Stimulated activated naive CD8-positive, alpha-beta T cell treated with anti-CD3 and anti-CD28 coated beads, Interleukin-15, Interleukin-2, amounts not matched to agents 100 ng/mL and 50 ng/mL, for 24 hours (primary cell): ENCODE measurements around the gene GAREM1.
"Not testable (repeated sequence)": the region's sequence is repeated elsewhere in the genome, so short reads cannot be mapped to it uniquely, and the experiment has no call there.

Source experiments
- H3K27ac Mint-ChIP-seq: one replicate; pipeline ENCODE4 v1.8.0; 2021; ENCODE audit warnings: mild to moderate bottlenecking, mixed read lengths
- H3K27me3 Mint-ChIP-seq: one replicate; pipeline ENCODE4 v1.8.0; 2021; ENCODE audit warnings: mixed read lengths
- H3K36me3 Mint-ChIP-seq: one replicate; pipeline ENCODE4 v1.8.0; 2021; ENCODE audit warnings: low read depth, mixed read lengths
- H3K4me1 Mint-ChIP-seq: one replicate; pipeline ENCODE4 v1.8.0; 2021; ENCODE audit warnings: low read depth, mixed read lengths
- H3K4me3 Mint-ChIP-seq: one replicate; pipeline ENCODE4 v1.8.0; 2021; ENCODE audit warnings: mild to moderate bottlenecking, mixed read lengths
- H3K9me3 Mint-ChIP-seq: one replicate; pipeline ENCODE4 v1.8.0; 2021; ENCODE audit warnings: mixed read lengths

GAREM1 gene

GRCh38 chr18:32249147-32249929 lies 221.3 kb downstream of the GAREM1 start:
- no peaks in the 10 kb centered on the region for H3K36me3 Mint-ChIP-seq
- H3K9me3 Mint-ChIP-seq, result no peaks in the 10 kb centered on the region
- no peak overlapping the region for H3K27ac Mint-ChIP-seq
- H3K4me1 Mint-ChIP-seq, result no peaks in the 10 kb centered on the region
- peaks cover 17% of the 10 kb centered on the region for H3K27me3 Mint-ChIP-seq
- no peak overlapping the region for H3K4me3 Mint-ChIP-seq

GRCh38 chr18:32244881-32245280 lies 225.8 kb downstream of the GAREM1 start:
- Mint-ChIP-seq H3K4me1 (no peaks in the 10 kb centered on the region), H3K27ac (no peak overlapping the region), H3K36me3 (no peaks in the 10 kb centered on the region), H3K9me3 (no peaks in the 10 kb centered on the region), H3K27me3 (peaks cover 14% of the 10 kb centered on the region), H3K4me3 (no peak overlapping the region)

- no peaks in the 10 kb centered on the region for H3K4me1 Mint-ChIP-seq
- H3K4me3 Mint-ChIP-seq, result no peak overlapping the region
- no peaks in the 10 kb centered on the region for H3K9me3 Mint-ChIP-seq
- no peak overlapping the region for H3K27ac Mint-ChIP-seq
- H3K36me3 Mint-ChIP-seq, result no peaks in the 10 kb centered on the region
- H3K27me3 Mint-ChIP-seq, result peaks cover 8% of the 10 kb centered on the region
Measured at GRCh38 chr18:32243358-32243757, 227.3 kb downstream of the GAREM1 start.

- H3K4me3 Mint-ChIP-seq, result no peak overlapping the region
- H3K27me3 Mint-ChIP-seq, result peaks cover 8% of the 10 kb centered on the region
- no peaks in the 10 kb centered on the region for H3K4me1 Mint-ChIP-seq
- H3K9me3 Mint-ChIP-seq, result no peaks in the 10 kb centered on the region
- no peak overlapping the region for H3K27ac Mint-ChIP-seq
- H3K36me3 Mint-ChIP-seq, result no peaks in the 10 kb centered on the region
Measured at GRCh38 chr18:32242395-32242794, 228.3 kb downstream of the GAREM1 start.

GRCh38 chr18:32238635-32239268 lies 231.9 kb downstream of the GAREM1 start:
- H3K9me3 Mint-ChIP-seq, result peaks cover 3% of the 10 kb centered on the region
- H3K4me1 Mint-ChIP-seq, result no peaks in the 10 kb centered on the region
- H3K36me3 Mint-ChIP-seq, result no peaks in the 10 kb centered on the region
- H3K27ac Mint-ChIP-seq, result no peak overlapping the region
- H3K27me3 Mint-ChIP-seq, result peaks cover 12% of the 10 kb centered on the region
- no peak overlapping the region for H3K4me3 Mint-ChIP-seq

- H3K27me3 Mint-ChIP-seq, result peaks cover 13% of the 10 kb centered on the region
- H3K4me3 Mint-ChIP-seq, result no peak overlapping the region
- H3K36me3 Mint-ChIP-seq, result no peaks in the 10 kb centered on the region
- peaks cover 4% of the 10 kb centered on the region for H3K9me3 Mint-ChIP-seq
- no peaks in the 10 kb centered on the region for H3K4me1 Mint-ChIP-seq
- H3K27ac Mint-ChIP-seq, result no peak overlapping the region
Measured at GRCh38 chr18:32237049-32237448, 233.6 kb downstream of the GAREM1 start.

- not testable (repeated sequence) for H3K4me3 Mint-ChIP-seq, H3K4me1 Mint-ChIP-seq, H3K27ac Mint-ChIP-seq, H3K36me3 Mint-ChIP-seq, H3K9me3 Mint-ChIP-seq
- H3K27me3 Mint-ChIP-seq, result peaks cover 11% of the 10 kb centered on the region
Measured at GRCh38 chr18:32233348-32233747, 237.3 kb downstream of the GAREM1 start.

GRCh38 chr18:32219431-32220018 lies 251.2 kb downstream of the GAREM1 start:
- H3K4me3 Mint-ChIP-seq, result no peak overlapping the region
- H3K9me3 Mint-ChIP-seq, result no peaks in the 10 kb centered on the region
- H3K36me3 Mint-ChIP-seq, result no peaks in the 10 kb centered on the region
- H3K27me3 Mint-ChIP-seq, result no peaks in the 10 kb centered on the region
- no peaks in the 10 kb centered on the region for H3K4me1 Mint-ChIP-seq
- no peak overlapping the region for H3K27ac Mint-ChIP-seq

GRCh38 chr18:32216390-32216789 lies 254.3 kb downstream of the GAREM1 start:
- H3K4me1 Mint-ChIP-seq, result no peaks in the 10 kb centered on the region
- no peaks in the 10 kb centered on the region for H3K9me3 Mint-ChIP-seq
- H3K27ac Mint-ChIP-seq, result no peak overlapping the region
- peaks cover 3% of the 10 kb centered on the region for H3K27me3 Mint-ChIP-seq
- H3K4me3 Mint-ChIP-seq, result no peak overlapping the region
- H3K36me3 Mint-ChIP-seq, result no peaks in the 10 kb centered on the region

- H3K9me3 Mint-ChIP-seq, result no peaks in the 10 kb centered on the region
- no peak overlapping the region for H3K27ac Mint-ChIP-seq
- no peak overlapping the region for H3K4me3 Mint-ChIP-seq
Measured at GRCh38 chr18:32213693-32214092, 257.0 kb downstream of the GAREM1 start.

More at GRCh38 chr18:32213693-32214092, 257.0 kb downstream of the GAREM1 start:
- Mint-ChIP-seq H3K36me3 (no peaks in the 10 kb centered on the region), H3K4me1 (no peaks in the 10 kb centered on the region), H3K27me3 (peaks cover 3% of the 10 kb centered on the region)
